HL-60 (cell line): ENCODE measurements around the gene ARHGAP27.
"Not testable (repeated sequence)": the region's sequence is repeated elsewhere in the genome, so short reads cannot be mapped to it uniquely, and the experiment has no call there.

Experiments used
- CTCF ChIP-seq: IDR thresholded peaks from one replicate; pipeline ENCODE4 v1.5.1; 2011; ENCODE audit warnings: low read length, control low read depth, inconsistent platforms; ENCODE audit not compliant: insufficient read depth
- POLR2AphosphoS5 ChIP-seq: IDR thresholded peaks from 2 replicates; pipeline ENCODE4 v1.6.1; 2012; ENCODE audit warnings: low read depth

GRCh38 chr17:45449260-45449659 lies 16.6 kb upstream of the ARHGAP27 start:
- not testable (repeated sequence) for TF ChIP-seq CTCF, POLR2AphosphoS5
